Activated CD4-positive, CD25-positive, alpha-beta regulatory T cell treated with anti-CD3 and anti-CD28 coated beads, Interleukin-2, amount 50 U/mL, for 16 hours (primary cell): ENCODE measurements around the gene BANK1.

Experiments used
- DNase-seq: peaks from one replicate; pipeline ENCODE4 v3.0.0-alpha.2; 2020; ENCODE audit warnings: low read depth, low spot score

Gene BANK1

GRCh38 chr4:102022343-102022742 lies 231.8 kb downstream of the BANK1 start:
- DNase-seq: no peak

- no peak for DNase-seq
Observed at GRCh38 chr4:102027961-102028360, 237.4 kb downstream of the BANK1 start.

- no peak for DNase-seq
Observed at GRCh38 chr4:102031406-102031805, 240.9 kb downstream of the BANK1 start.

- no peak for DNase-seq
Observed at GRCh38 chr4:102036016-102036415, 245.5 kb downstream of the BANK1 start.

GRCh38 chr4:102036619-102037376 lies 246.3 kb downstream of the BANK1 start:
- no peak for DNase-seq

- DNase-seq: no peak
Observed at GRCh38 chr4:102037566-102037965, 247.0 kb downstream of the BANK1 start.

- no peak for DNase-seq
Observed at GRCh38 chr4:102042871-102043802, 252.6 kb downstream of the BANK1 start.

- DNase-seq: no peak
Observed at GRCh38 chr4:102047616-102048015, 257.1 kb downstream of the BANK1 start.

- no peak for DNase-seq
Observed at GRCh38 chr4:102055805-102056204, 265.3 kb downstream of the BANK1 start.

- no peak for DNase-seq
Observed at GRCh38 chr4:102057122-102057521, 266.6 kb downstream of the BANK1 start.

GRCh38 chr4:102061133-102061532 lies 270.6 kb downstream of the BANK1 start:
- no peak for DNase-seq

GRCh38 chr4:102064747-102065442 lies 274.4 kb downstream of the BANK1 start:
- no peak for DNase-seq

- DNase-seq: no peak
Observed at GRCh38 chr4:102076622-102077021, 286.1 kb downstream of the BANK1 start.

GRCh38 chr4:102080184-102080583 lies 289.7 kb downstream of the BANK1 start:
- DNase-seq: no peak

GRCh38 chr4:102089850-102090621 lies 299.5 kb downstream of the BANK1 start:
- DNase-seq: no peak

- DNase-seq: no peak
Observed at GRCh38 chr4:102091656-102092055, 301.1 kb downstream of the BANK1 start.

- DNase-seq: no peak
Observed at GRCh38 chr4:102094481-102094880, 304.0 kb downstream of the BANK1 start.

GRCh38 chr4:102103368-102103767 lies 312.8 kb downstream of the BANK1 start:
- DNase-seq: no peak

GRCh38 chr4:102104278-102104677 lies 313.7 kb downstream of the BANK1 start:
- DNase-seq: no peak

- DNase-seq: no peak
Observed at GRCh38 chr4:102105983-102106382, 315.5 kb downstream of the BANK1 start.

- DNase-seq: no peak
Observed at GRCh38 chr4:102114118-102114630, 323.6 kb downstream of the BANK1 start.
